H9 (cell line): Measurements from ENCODE around the gene HIPK2. TPM values are rescaled to one million over a fixed set of nuclear protein-coding genes. Genes with fewer than 3 reads are reported as not detected.
A peak's percentile ranks its signal among the peaks of the same experiment; 100 is the strongest.

Experiments
- DNase-seq: peaks from one replicate; pipeline ENCODE4 v3.0.0-alpha.2; 2017
- H2AFZ ChIP-seq: one replicate; pipeline ENCODE4 v1.6.1; 2013; ENCODE audit warnings: mild to moderate bottlenecking, low read length, control low read depth, moderate library complexity
- H2AK5ac ChIP-seq: 2 replicates; pipeline ENCODE4 v1.6.1; 2013; ENCODE audit warnings: low read length, control low read depth, mixed read lengths; ENCODE audit not compliant: insufficient read length
- H2BK120ac ChIP-seq: one replicate; pipeline ENCODE4 v1.6.1; 2013; ENCODE audit warnings: low read depth, mild to moderate bottlenecking, low read length, control low read depth, inconsistent platforms; ENCODE audit not compliant: poor library complexity, severe bottlenecking
- H2BK12ac ChIP-seq: 2 replicates; pipeline ENCODE4 v1.6.1; 2013; ENCODE audit warnings: low read length, control low read depth, mixed read lengths, low read depth; ENCODE audit not compliant: insufficient read length
- H2BK15ac ChIP-seq: 2 replicates; pipeline ENCODE4 v1.6.1; 2013; ENCODE audit warnings: low read depth, low read length, control low read depth
- H2BK20ac ChIP-seq: one replicate; pipeline ENCODE4 v1.6.1; 2013; ENCODE audit warnings: low read depth, mild to moderate bottlenecking, low read length, control low read depth, inconsistent platforms; ENCODE audit not compliant: poor library complexity, severe bottlenecking
- H2BK5ac ChIP-seq: 2 replicates; pipeline ENCODE4 v1.6.1; 2013; ENCODE audit warnings: low read length, control low read depth, mixed read lengths; ENCODE audit not compliant: insufficient read length
- H3K14ac ChIP-seq: 2 replicates; pipeline ENCODE4 v1.6.1; 2013; ENCODE audit warnings: low read length, control low read depth; ENCODE audit not compliant: insufficient read depth
- H3K18ac ChIP-seq: 2 replicates; pipeline ENCODE4 v1.6.1; 2013; ENCODE audit warnings: low read depth, mild to moderate bottlenecking, mixed read lengths, low read length, control low read depth; ENCODE audit not compliant: insufficient read length
- H3K23ac ChIP-seq: 2 replicates; pipeline ENCODE4 v1.6.1; 2013; ENCODE audit warnings: low read length, control low read depth, mixed read lengths, low read depth; ENCODE audit not compliant: insufficient read length
- H3K23me2 ChIP-seq: 2 replicates; pipeline ENCODE4 v1.6.1; 2013; ENCODE audit warnings: low read depth, mild to moderate bottlenecking, mixed read lengths, low read length, control low read depth; ENCODE audit not compliant: insufficient read length, poor library complexity, severe bottlenecking
- H3K27ac ChIP-seq: 2 replicates; pipeline ENCODE4 v1.5.1; 2013; ENCODE audit warnings: low read length, control low read depth, mixed read lengths, low read depth; ENCODE audit not compliant: insufficient read length
- H3K27me3 ChIP-seq: 2 replicates; pipeline ENCODE4 v1.6.1; 2013; ENCODE audit warnings: low read length, control low read depth, inconsistent platforms; ENCODE audit not compliant: insufficient read depth
- H3K4ac ChIP-seq: 2 replicates; pipeline ENCODE4 v1.6.1; 2013; ENCODE audit warnings: low read depth, mild to moderate bottlenecking, control low read depth, inconsistent platforms, low read length, moderate library complexity
- H3K4me1 ChIP-seq: 2 replicates; pipeline ENCODE4 v1.6.1; 2013; ENCODE audit warnings: low read length, control low read depth, inconsistent platforms; ENCODE audit not compliant: insufficient read depth
- H3K4me2 ChIP-seq: 2 replicates; pipeline ENCODE4 v1.6.1; 2013; ENCODE audit warnings: low read length, control low read depth, mixed read lengths; ENCODE audit not compliant: insufficient read length, insufficient read depth
- H3K56ac ChIP-seq: 2 replicates; pipeline ENCODE4 v1.6.1; 2013; ENCODE audit warnings: low read depth, mild to moderate bottlenecking, mixed read lengths, low read length, control low read depth; ENCODE audit not compliant: insufficient read length
- H3K79me1 ChIP-seq: 2 replicates; pipeline ENCODE4 v1.6.1; 2013; ENCODE audit warnings: low read depth, mild to moderate bottlenecking, moderate library complexity, low read length, control low read depth, inconsistent platforms; ENCODE audit not compliant: insufficient read depth, poor library complexity, severe bottlenecking
- H3K79me2 ChIP-seq: 2 replicates; pipeline ENCODE4 v1.6.1; 2013; ENCODE audit warnings: low read length, control low read depth, inconsistent platforms; ENCODE audit not compliant: insufficient read depth
- H3K9ac ChIP-seq: 2 replicates; pipeline ENCODE4 v1.6.1; 2013; ENCODE audit warnings: low read length, control low read depth, mixed read lengths; ENCODE audit not compliant: insufficient read length; ENCODE audit errors: extremely low read depth
- H3K9me3 ChIP-seq: one replicate; pipeline ENCODE4 v1.6.1; 2013; ENCODE audit warnings: low read depth, low read length, inconsistent platforms; ENCODE audit not compliant: control insufficient read depth
- H3T11ph ChIP-seq: one replicate; pipeline ENCODE4 v1.6.1; 2013; ENCODE audit warnings: mild to moderate bottlenecking, low read length, control low read depth, inconsistent platforms
- H4K20me1 ChIP-seq: one replicate; pipeline ENCODE4 v1.6.1; 2013; ENCODE audit not compliant: control insufficient read depth, insufficient read length, insufficient read depth
- H4K5ac ChIP-seq: 2 replicates; pipeline ENCODE4 v1.6.1; 2013; ENCODE audit warnings: low read depth, mild to moderate bottlenecking, mixed read lengths, low read length, control low read depth; ENCODE audit not compliant: insufficient read length
- H4K8ac ChIP-seq: replicated peaks from 2 replicates; pipeline ENCODE4 v1.6.1; 2013; ENCODE audit warnings: low read length, control low read depth, mixed read lengths, low read depth; ENCODE audit not compliant: insufficient read length
- H4K91ac ChIP-seq: 2 replicates; pipeline ENCODE4 v1.6.1; 2013; ENCODE audit warnings: low read depth, mild to moderate bottlenecking, moderate library complexity, mixed read lengths, low read length, control low read depth; ENCODE audit not compliant: insufficient read length
- H3K27ac Mint-ChIP-seq, 3 experiments: 2 replicates in 2 of 3; 3 replicates in 1 of 3; pipeline ENCODE4 v1.8.0; 2020 to 2021; ENCODE audit warnings: mixed read lengths in 3 of 3, mild to moderate bottlenecking in 1 of 3, moderate library complexity in 1 of 3
- H3K27me3 Mint-ChIP-seq: 2 replicates; pipeline ENCODE4 v1.8.0; 2021; ENCODE audit warnings: low read depth, mild to moderate bottlenecking, moderate library complexity, mixed read lengths
- H3K36me3 Mint-ChIP-seq, 3 experiments: 2 replicates in 2 of 3; 3 replicates in 1 of 3; pipeline ENCODE4 v1.8.0; 2020 to 2021; ENCODE audit warnings: low read depth in 3 of 3, mixed read lengths in 3 of 3; ENCODE audit not compliant: insufficient read depth in 1 of 3
- H3K4me1 Mint-ChIP-seq, 2 experiments: 2 replicates each; pipeline ENCODE4 v1.8.0; 2020; ENCODE audit warnings: mixed read lengths in 2 of 2
- H3K4me3 Mint-ChIP-seq, 2 experiments: 2 replicates in 1 of 2; 3 replicates in 1 of 2; pipeline ENCODE4 v1.8.0; 2020 to 2021; ENCODE audit warnings: mild to moderate bottlenecking in 2 of 2, mixed read lengths in 2 of 2, moderate library complexity in 1 of 2
- H3K9me3 Mint-ChIP-seq, 2 experiments: 2 replicates in 1 of 2; 3 replicates in 1 of 2; pipeline ENCODE4 v1.8.0; 2020; ENCODE audit warnings: mild to moderate bottlenecking in 2 of 2, mixed read lengths in 2 of 2, moderate library complexity in 1 of 2
- CTCF ChIP-seq: fragments of 200-600 bp; sonication (generic); conservative IDR thresholded peaks from 3 replicates; pipeline ENCODE4 v1.8.0; 2021; ENCODE audit warnings: antibody characterized with exemption, mild to moderate bottlenecking
- WGBS: extraction: QIAGEN DNeasy Blood & Tissue Kit; methylation state at CpG from one replicate; pipeline ENCODE4 v1.1.7; 2013; ENCODE audit warnings: missing lambda C conversion rate, low lambda C conversion rate, mixed read lengths; ENCODE audit not compliant: insufficient read length; ENCODE audit errors: extremely low coverage; 5-methylcytosine and 5-hydroxymethylcytosine counted together
- total RNA-seq: library from RNA; stranded (reverse); gene quantifications from 2 replicates; pipeline ENCODE4 v1.2.1, GENCODE V29; 2021

HIPK2 gene
- total RNA-seq, 1 experiment from 2014 or later, result 21.9 TPM

GRCh38 chr7:139746652-139747051 is 31.1 kb downstream of the HIPK2 start:
- H3K14ac ChIP-seq, result no peak overlapping the region
- WGBS, result no CpG with 5 or more reads among the region's 8 CpGs
- DNase-seq, result no peak
- H4K8ac ChIP-seq, result no peak overlapping the region
- no peaks in the 10 kb centered on the region for H4K20me1 ChIP-seq
- H3K9me3 ChIP-seq, result no peaks in the 10 kb centered on the region
- no peak overlapping the region for H3T11ph ChIP-seq
- H2AK5ac ChIP-seq, result no peak overlapping the region
- H3K27me3 Mint-ChIP-seq, result no peaks in the 10 kb centered on the region
- peaks cover 21 to 22% of the 10 kb centered on the region in 2 experiments for H3K4me1 Mint-ChIP-seq
- H3K27me3 ChIP-seq, result no peaks in the 10 kb centered on the region
- no peaks in the 10 kb centered on the region for H3K9me3 Mint-ChIP-seq
- H3K23me2 ChIP-seq, result no peaks in the 10 kb centered on the region
- H3K23ac ChIP-seq, result no peak overlapping the region
- H3K4me3 Mint-ChIP-seq, result no peak overlapping the region
- H4K5ac ChIP-seq, result no peak overlapping the region
- no peak overlapping the region for H2BK20ac ChIP-seq
- no peak overlapping the region for H2AFZ ChIP-seq
- no peak overlapping the region for H2BK12ac ChIP-seq
- no peak for TF ChIP-seq CTCF
- no peak overlapping the region for H2BK120ac ChIP-seq
- no peaks in the 10 kb centered on the region for H3K79me2 ChIP-seq
- H3K9ac ChIP-seq, result no peak overlapping the region
- H3K27ac ChIP-seq, result no peak overlapping the region
- no peaks in the 10 kb centered on the region; the same call in 1 of the 2 replicates for H3K4me1 ChIP-seq
- peak overlapping the region in 1 of 3 experiments; percentile 46; a peak in 1 of 7 replicates for H3K27ac Mint-ChIP-seq
- H2BK15ac ChIP-seq, result no peak overlapping the region
- H2BK5ac ChIP-seq, result no peak overlapping the region
- no peak overlapping the region for H3K18ac ChIP-seq
- no peaks in the 10 kb centered on the region for H3K36me3 Mint-ChIP-seq
- H3K4ac ChIP-seq, result no peak overlapping the region
- no peaks in the 10 kb centered on the region for H3K79me1 ChIP-seq
- H3K4me2 ChIP-seq, result no peak overlapping the region
- H3K56ac ChIP-seq, result no peak overlapping the region
- H4K91ac ChIP-seq, result no peak overlapping the region
